ENCODE measurements around the gene PTGR3.

Gene PTGR3

DNA sequence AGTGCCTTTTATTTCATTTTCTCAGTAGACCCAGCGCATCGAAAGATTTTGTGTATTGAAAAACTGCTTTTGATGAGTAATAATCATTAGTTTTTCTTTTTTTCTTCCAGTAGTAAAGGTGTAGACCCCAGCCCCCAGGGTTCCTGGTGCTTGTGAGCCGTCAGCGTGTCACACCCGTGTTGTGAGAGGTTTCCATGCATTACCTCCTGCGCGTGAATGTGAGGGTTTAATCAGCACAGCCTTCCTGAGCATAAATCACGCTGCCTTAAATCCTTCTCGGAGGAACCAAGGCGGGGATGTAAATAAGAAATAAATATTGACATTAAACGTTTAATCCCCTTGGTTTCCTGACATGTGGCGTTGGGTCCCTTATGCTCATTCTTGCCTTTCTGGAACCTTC is 26.0 kb upstream of the PTGR3 start:
- no peak for DNase-seq

DNA sequence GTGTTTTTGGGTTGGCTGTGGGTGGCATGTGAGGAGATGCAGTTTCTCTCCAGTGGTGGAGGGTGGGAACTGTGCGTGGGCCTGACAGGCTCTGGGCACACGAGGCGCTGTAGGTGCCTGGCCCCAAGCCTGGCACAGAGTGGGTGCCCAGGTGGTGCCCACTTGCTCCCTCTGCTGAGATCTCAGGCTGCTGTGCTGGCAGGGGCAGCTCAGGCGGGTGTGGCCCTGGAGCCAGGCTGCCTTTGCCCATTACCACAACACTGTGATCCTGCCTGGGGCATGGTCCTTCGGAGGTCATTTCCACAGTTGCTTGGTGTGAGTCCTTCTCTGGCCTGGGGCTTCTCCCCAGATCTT is 22.1 kb upstream of the PTGR3 start:
- no peak for DNase-seq

DNA sequence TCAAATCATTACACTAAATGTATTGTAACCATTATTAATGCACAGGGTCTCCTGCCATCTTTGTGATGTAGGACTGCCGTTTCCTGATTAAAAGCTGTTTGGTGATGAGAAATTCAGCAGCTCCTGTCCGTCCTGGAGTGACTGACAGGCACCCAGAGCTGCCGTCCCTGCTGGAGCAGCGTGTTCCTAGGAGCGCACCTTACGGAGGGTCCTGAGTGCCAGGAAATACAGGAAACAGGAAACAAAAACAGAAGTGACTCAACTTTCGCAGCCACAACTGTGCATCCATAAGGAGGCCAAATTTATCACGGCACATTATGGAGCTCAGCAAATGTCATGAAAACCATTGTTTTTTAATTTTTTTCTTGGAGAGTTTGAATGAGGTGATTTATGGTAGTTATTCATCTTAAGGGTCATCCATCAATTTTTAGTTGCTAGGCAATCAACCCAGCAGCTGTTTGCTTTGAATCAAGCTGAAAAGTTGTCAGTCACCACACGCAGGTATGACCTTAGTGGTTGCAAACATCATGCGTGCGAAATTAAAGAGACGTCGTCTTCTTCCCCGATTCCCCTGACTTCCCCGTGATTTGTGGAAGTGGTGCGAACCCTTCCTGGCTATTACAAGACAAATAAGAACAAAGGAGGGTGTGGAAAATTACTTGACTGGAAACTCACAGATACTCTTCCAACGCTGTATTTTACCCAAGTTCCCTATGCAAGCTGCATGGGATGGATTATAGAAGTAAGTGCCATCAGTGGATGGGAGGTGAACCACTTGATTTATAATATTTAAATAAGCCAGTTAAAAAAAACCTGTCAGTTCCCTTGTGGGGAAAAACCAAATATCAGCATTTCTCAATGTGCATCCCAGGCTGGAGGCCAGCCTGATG is 21.5 kb upstream of the PTGR3 start:
- DNase-seq: no peak

DNA sequence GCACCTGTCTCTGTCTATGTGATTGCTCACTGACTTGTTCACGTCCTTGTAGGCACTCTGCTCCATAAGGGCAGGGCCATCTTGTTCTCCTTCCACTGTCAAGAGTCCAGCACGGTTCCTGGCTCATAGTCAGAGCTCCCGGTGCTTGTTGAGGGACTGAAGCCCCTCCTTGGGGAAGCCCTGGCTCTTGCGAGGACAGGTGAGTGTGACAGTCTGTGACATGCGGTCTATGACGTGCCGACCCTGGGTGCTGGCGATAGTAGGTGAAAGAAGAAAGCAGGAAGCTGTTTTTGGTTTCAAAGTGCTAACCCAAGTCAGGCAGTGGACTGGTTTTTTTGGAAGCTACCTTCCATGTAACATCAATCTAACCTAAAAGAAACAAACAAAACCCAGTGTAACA is 20.5 kb upstream of the PTGR3 start:
- no peak for DNase-seq

DNA sequence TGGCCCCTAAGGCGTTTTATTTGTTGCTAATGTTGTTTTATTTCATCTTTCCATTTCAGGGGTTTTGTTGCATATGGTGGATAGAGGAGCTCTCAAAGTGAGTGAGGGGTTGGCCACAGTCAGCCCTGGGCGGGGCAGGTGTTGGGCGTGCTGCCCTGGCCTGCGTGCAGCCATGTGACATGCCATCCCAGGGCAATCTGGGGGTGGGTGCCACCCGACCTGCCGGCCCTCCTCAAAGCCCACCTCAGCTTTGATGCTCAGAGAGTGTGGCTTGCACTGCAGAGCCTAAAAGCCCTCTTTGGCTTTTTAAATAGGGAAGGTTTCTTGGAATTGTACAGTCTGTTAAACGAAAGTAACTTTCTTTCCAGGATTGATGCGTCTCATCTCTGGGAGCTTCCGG is 20.0 kb upstream of the PTGR3 start:
- no peak for DNase-seq

DNA sequence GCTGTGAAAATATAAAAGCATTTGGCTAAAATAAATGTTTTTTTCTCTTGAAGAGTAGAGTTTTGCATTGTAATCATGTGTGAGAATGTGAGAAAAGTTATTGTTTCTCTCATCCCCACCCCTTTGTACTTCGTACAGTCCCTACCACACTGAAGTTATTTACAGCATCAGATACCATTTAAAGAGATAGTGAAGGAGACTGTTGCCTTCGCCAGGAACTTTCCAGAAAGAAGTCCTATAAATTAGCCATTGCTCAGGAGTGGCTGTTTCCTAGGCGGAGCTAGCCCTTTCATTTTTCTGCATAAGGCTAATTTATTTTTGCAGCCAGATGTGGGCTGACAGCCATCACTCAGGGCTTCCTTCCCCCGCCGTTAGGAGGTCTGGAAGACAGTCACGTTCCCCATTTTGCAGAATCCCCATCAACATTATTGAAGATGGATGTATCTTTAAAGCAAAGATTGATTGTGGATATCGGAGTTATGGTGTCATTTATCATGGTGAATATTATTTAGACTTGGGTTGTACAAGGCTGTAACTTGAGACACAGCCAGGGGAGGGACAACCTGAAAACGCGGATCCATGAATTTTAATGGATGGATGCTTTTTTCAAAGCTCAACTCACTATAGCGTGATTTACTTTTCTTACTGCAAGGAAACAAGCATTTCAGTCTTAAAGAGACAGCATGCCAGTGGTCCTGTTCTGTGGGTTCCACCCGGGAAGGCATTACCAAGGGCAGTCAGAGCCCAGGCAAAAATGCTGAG is 18.8 kb upstream of the PTGR3 start:
- DNase-seq: no peak

DNA sequence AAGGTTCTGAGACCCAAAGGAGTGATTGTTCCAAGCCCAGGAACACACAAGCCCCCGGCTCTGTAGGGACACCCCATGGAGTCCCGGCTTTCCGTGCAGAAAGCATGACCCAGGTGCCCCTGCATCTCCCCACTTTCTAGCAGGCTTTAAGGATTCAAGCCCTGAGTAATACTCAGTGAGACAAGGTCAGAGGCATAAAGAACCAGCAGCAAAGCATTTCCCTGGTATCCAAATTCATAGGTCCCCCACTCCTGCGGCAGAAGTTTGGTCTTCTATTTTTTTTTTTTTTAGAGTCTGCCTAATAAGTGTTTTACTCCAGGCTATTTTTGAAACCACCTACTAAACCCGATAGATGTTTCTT is 18.0 kb upstream of the PTGR3 start:
- no peak for DNase-seq

DNA sequence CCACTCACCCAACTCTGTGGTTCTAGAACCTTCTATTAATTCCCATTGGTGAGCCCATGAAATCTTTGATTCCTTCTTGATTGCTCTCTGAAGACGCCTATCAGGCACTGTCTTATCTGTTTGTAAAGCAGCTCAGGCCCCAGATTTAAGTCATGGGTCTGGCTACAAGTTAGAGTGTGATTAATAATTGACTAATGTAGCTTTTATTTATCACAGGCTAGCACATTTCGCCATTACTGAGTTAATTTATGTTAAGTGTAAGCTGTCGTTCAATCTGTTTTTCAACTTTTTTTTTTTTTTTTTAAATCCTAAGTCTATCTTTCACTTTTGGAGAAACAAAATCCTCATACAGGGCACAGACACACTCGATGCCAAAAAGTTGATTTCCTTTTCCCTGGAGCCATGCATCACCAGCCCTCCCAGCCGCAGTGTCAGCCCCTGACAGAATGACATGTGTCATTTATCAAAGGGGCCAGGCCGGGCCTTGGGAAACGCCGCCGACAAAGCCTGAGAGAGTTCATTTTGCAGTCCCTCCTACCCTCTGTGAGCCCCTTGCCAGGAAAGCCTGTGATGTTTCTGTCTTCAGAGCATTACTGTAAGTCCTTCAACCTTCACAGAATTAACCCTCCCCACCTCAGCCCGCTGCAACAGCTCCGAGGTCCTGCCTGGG is 17.5 kb upstream of the PTGR3 start:
- no peak for DNase-seq

DNA sequence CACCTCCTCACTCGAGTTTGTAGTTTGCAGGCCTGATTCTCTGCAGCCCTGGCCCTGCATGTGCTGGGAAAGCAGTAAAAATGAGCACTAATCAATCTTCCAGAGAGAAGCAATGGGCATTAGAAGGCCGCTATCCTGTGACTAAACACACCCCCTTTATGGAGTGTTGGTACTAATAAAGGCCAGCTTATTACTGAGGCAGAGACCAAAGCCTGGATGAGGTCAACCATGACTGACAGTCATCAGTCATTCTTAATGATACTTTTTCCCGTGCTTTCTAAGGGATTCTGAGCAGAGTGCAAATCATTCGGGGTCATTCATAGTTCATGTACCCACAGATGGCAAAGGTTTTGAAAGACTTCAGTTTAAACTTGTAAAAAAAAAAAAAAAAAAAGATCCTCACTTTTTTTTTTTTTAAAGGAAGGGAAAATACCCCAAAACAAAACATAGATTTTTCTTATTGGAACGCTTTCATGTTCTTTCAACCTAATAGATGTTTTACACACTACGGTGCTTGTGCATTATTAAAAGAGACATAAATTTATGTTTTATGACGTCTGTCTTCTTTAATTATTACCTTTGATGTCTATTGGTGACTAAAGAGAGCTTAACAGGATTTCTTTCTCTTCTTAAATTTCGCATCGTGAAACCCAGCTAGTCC is 14.9 kb upstream of the PTGR3 start:
- DNase-seq: no peak

DNA sequence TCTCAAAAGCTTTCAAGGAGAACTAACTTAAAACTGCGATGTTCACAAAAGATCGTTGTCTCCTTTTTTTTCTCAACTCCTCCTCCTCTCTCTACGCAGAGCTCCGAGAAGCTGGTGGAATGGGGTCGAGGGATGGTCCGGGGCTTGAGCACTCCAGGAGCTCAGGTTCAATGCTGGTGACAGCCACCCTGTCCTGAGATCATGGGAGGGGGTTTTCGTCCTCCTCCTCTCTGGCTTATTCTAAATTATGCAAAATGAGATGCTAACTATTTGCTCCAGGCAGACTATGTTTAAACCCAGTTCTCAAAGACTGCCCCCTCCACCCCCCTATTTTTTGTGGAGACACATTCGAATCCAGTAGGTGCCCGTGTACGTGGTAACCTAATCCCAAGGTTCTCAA is 13.5 kb upstream of the PTGR3 start:
- no peak for DNase-seq

DNA sequence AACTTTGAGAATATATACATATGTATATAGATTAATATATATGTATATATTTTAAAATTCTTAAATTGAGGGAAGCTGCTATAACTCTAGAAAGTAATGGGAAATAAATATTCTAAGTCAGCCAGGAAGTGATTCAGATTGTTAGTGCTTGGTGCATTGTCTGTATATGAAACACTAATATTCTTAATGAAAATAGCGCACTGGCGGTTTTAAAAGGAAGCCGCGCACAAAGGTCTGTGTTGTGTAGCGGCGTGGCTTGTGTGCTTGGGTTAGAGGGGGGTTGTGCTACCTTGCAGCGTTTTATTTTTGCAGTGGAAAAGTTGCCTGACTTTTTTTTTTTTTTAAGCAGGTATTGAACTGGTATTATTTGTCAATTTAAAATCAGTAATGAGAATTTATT is 13.0 kb upstream of the PTGR3 start:
- DNase-seq: no peak

DNA sequence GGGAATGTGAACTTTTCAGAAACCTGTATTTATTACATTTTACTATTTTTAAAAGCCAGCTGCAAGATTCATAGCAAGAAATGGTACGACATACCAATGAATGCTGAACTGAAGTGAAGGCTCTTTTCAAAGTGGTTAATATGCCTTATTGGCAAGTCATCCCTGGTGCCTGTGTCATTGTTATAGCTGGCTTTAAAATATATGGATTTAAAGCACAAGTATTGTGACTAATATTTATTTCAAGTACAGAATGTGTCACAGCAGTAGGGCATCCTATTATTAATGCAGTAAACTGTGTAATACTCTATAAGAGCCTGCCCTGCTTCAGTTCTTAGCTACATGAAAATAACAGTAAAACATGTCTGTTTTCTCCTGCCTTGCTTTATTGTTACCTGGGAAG is 12.5 kb upstream of the PTGR3 start:
- DNase-seq: no peak

DNA sequence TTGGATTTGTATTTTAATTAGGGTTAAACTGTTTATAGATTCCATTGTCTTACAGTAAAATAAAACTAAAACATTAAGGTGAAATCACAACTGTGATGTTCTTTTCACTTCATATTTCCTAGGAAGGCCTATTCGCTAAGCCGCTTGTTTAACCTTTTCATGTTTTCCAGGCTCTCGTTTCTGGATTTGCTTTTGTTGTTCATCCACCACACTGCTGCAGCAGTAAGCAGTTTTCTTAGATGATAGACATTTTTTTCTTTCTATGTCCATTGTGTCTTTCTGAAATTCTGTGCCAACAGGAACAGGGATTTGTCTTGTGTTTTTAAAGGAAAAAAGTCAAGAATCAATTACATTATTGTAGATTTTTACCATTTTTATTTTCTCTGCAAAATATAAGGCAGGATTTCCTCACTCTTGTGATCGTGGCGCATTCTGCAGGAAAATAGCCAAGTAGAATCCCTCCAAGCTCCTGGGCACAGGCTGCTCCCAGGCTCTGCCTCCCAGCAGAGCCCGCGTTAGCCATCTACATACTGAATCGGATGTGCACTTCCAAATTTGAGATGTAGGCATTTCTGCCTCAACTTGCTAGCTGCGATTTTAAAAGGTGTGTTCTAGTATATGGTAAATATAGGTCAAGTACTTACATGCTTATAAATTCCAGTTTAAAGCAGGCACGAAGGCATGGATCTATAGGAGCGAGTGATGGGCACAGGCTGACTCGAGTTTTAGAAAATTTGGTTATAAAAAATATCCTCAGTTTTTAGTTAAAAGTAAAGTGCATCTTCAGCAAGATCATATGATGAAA is 11.8 kb upstream of the PTGR3 start:
- no peak for DNase-seq

DNA sequence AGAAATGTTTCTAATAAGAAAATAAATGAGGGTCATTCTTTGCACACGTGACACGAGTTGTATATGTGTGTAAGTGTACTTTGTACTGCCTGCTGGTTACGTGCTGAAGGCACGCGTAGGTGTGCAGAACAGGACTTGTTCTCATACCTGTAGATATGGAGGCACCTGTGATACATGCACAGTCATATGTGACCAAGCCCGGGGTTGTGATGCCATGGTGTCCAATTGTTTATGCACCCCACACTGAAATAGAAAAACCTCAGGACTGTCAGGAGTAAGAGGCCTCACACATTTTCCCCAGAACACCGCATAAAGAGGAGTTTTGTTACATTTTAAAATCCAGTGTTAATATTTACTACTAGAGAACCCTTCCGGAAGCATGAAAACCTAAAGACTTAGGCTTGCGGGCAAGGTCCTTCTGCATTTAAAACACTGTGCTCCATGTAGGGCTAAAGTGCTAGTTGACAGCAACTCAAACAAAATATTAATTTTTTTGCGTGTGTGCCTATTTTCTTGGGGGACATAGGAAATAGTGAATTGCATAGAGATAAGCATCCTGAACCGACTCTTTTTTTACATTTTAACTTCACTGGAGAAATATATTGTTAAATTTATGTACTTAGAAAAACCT is 10.9 kb upstream of the PTGR3 start:
- DNase-seq: no peak

DNA sequence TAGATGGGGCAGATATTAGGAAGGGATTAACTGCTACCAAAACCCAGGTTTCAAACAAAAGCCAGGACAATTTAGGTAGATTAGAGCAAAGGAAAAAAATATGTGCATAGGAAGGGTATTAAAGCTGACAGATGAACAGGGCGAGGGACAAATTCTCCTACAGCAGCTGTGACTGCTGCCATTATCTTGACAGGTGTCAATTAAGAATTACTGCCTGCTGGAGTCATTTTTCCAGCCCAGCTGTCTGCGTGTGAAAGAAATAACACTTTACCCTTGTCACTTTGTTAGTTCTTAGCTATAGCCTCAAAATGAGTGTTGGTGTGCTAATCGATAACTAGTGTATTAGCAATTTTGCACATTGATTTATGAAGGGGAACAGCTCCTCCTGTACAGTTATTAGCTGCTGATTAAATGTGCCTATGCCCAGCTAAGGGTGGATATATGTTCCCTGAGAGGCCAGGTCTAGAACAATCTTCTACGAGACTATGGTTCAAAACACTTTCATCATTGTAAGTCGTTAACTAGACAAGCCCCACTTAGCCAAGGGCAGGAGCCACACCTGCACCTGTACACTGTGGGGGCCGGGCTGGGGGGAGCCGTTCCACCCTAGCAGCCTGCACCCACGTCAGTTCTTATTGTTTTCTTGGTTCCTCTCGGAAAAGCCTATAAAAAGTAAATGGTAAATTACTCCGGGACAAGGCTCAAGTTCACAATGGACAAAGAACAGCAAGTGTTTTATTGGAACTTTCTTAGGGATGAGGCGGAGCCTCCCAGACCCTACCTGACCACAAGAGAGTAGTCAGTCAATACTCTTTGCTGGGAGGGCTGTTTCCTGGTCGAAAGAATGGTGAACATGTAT is 9.4 kb upstream of the PTGR3 start:
- DNase-seq: peak; percentile 12

DNA sequence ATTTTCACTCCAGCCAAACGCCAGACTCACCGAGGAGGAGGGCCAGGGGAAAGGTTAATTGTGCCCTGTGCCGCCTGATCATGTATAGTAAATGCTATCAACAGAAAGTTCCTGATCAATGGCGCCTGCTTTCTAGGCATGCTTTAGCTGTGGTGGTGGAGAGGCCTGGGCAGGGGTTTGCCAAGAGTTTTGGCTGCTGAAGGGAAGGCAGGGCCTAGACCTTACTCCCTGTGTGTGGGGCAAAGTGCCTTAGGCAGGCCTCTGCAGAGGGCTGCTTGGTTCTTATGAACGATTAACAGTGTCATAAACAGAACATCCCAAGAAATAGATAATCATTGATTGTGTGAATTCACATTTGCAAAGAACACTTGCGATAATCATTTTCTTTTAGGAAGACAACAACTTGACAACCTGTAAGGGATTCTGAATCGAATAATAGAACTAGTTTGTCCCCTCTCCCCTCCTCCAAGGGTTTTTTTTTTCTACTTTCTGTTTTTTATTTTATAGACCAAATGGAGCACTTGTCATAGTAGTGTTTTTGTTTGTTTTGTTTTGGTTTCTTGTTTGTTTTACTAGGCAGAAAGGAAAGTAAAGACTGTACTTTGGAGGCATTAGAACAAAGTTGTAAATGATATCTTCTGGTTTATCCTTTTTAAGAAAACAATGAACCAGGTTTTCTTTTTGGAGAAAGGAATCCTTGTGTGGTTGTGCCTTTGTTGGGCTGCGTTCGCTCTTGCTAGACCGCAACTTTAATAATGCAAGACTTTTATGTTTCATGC is 8.2 kb upstream of the PTGR3 start:
- DNase-seq: no peak

DNA sequence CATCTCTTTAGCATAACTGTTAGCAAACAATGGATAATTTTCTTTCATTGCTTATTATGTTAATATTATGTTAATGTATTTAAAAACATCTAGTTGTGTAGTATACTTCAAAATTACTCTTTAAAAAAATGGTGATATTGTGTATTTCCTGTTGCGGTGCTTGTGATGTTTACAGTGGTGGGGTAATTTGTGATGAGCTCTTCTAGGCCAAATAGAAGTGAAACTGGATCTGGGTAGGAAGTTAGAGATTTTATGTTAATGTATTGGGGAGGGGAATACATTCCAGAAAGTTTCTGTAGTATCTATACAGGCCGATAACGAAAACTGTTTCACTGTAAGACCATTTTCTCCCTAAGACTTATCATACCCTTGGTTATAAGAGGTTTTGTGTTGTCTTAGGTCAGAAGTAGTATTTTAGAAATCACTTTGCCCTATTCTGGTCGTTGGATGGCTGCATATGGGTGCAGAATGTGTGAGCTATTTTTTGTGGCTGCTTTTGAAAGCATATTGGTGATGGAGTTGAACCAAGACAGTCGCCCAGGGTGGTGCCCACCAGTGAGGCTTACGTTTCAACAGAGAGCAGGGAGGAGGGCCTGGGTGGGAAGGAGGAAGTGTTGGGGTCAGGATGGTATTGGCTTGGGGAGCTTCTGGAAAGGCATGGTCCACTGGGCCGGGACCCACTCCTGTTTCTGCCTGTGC is 7.4 kb upstream of the PTGR3 start:
- DNase-seq: no peak

DNA sequence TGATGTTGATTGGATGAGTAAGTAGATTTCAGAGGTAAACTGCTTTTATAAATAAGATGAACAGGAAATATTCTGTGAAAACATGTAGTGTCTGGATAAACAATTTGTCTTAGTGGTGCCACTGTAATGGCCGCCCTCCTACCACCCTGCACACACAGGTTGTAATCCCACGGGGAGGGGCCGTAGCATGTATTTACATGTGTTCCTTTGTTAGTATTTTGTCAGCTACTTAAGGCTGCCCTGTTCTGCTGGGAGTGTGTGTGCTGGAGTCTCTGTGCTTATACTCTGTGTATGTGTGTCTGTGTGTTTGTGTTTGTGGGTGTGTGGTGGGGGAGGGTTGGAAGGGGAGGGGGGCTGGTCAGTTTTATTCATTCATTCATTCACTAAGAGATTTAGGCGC is 6.7 kb upstream of the PTGR3 start:
- no peak for DNase-seq

DNA sequence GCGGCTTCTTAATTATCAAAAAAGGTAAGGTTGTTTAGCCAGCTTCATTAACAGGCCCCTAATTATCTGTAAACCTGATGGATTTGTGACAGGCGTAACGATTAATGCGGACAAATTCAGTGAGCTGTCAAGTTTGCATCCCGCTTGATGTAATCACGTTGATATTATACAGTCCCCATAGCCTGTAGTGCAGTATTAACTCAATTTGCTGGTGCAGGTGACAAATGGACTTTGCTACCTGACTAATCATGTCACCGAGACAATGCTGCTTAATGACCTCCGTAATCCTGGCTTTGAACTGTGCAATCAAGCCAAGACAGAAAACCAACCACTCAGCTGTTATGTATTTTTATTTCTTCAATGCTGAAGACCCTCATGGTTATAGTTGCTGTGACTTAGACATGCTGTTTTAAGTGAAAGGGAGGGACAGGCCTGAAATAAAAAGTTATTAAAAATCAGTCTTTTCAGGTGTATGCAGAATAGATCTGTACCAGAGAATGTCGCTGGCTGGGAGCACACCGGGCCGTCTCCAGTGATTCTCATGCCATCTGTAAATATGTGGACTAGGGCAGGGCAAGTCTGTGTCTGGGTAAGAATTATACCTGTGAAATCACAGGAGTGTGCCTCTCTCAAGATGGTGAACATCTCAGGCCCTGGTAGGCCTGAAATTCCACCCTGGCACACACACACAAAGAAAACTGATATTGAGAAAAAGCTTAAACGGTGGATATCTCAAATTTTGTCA is 6.0 kb upstream of the PTGR3 start:
- no peak for DNase-seq

Measured in DMS 273 treated with DMSO at 0.1 percent for 48 hours (cell line).